Neuronal stem cell (in vitro differentiated cells): Measurements from ENCODE around the gene DENND2A.
A peak's percentile ranks its signal among the peaks of the same experiment; 100 is the strongest.

ENCODE experiments used
- DNase-seq: peaks from one replicate; pipeline ENCODE4 v3.0.0-alpha.2; 2013; ENCODE audit warnings: low spot score
- H2AFZ ChIP-seq: one replicate; pipeline ENCODE4 v1.6.1; 2013; ENCODE audit warnings: mild to moderate bottlenecking, low read length, inconsistent platforms
- H2AK5ac ChIP-seq: 2 replicates; pipeline ENCODE4 v1.6.1; 2013; ENCODE audit warnings: low read depth, mild to moderate bottlenecking, inconsistent platforms, low read length, moderate library complexity, mixed read lengths
- H2BK120ac ChIP-seq: 2 replicates; pipeline ENCODE4 v1.6.1; 2013; ENCODE audit warnings: low read depth, mild to moderate bottlenecking, inconsistent platforms, low read length, moderate library complexity, mixed read lengths
- H2BK12ac ChIP-seq: one replicate; pipeline ENCODE4 v1.6.1; 2013; ENCODE audit warnings: low read length, inconsistent platforms
- H2BK15ac ChIP-seq: 2 replicates; pipeline ENCODE4 v1.6.1; 2013; ENCODE audit warnings: mild to moderate bottlenecking, low read length, inconsistent platforms, mixed read lengths
- H2BK5ac ChIP-seq: one replicate; pipeline ENCODE4 v1.6.1; 2013; ENCODE audit warnings: inconsistent platforms, mild to moderate bottlenecking, low read length, moderate library complexity
- H3K14ac ChIP-seq: one replicate; pipeline ENCODE4 v1.6.1; 2013; ENCODE audit warnings: low read length, inconsistent platforms
- H3K18ac ChIP-seq: 2 replicates; pipeline ENCODE4 v1.6.1; 2013; ENCODE audit warnings: low read length, inconsistent platforms
- H3K23ac ChIP-seq: 2 replicates; pipeline ENCODE4 v1.6.1; 2013; ENCODE audit warnings: low read depth, mild to moderate bottlenecking, mixed read lengths, low read length, inconsistent platforms; ENCODE audit not compliant: poor library complexity
- H3K27ac ChIP-seq: replicated peaks from 3 replicates; pipeline ENCODE4 v1.5.1; 2013; ENCODE audit warnings: low read length, inconsistent platforms
- H3K27me3 ChIP-seq, 3 experiments: 2 replicates each; pipeline ENCODE4 v1.6.1; 2013; ENCODE audit warnings: low read length in 3 of 3, mild to moderate bottlenecking in 2 of 3, inconsistent platforms in 1 of 3, low read depth in 1 of 3, mixed read lengths in 1 of 3, moderate library complexity in 1 of 3; ENCODE audit not compliant: control insufficient read depth in 3 of 3, insufficient read depth in 3 of 3
- H3K36me3 ChIP-seq, 2 donors: replicated peaks in 1 of 2; 2 replicates each; pipeline ENCODE4 v1.6.1; 2013; ENCODE audit warnings: low read length in 2 of 2; ENCODE audit not compliant: control insufficient read depth in 2 of 2, insufficient read depth in 2 of 2
- H3K4ac ChIP-seq: 2 replicates; pipeline ENCODE4 v1.6.1; 2013; ENCODE audit warnings: inconsistent platforms, mild to moderate bottlenecking, low read length, moderate library complexity
- H3K4me1 ChIP-seq, 2 donors: 1 replicate in 1 of 2; 2 replicates in 1 of 2; pipeline ENCODE4 v1.6.1; 2013; ENCODE audit warnings: low read length in 2 of 2, low read depth in 1 of 2; ENCODE audit not compliant: control insufficient read depth in 2 of 2, insufficient read depth in 1 of 2
- H3K4me2 ChIP-seq: one replicate; pipeline ENCODE4 v1.6.1; 2013; ENCODE audit warnings: mild to moderate bottlenecking, low read length, inconsistent platforms; ENCODE audit not compliant: insufficient read depth, poor library complexity, severe bottlenecking
- H3K4me3 ChIP-seq, 2 donors: 2 replicates each; pipeline ENCODE4 v1.5.1; 2013; ENCODE audit warnings: low read length in 2 of 2, mild to moderate bottlenecking in 2 of 2, inconsistent platforms in 1 of 2, moderate library complexity in 1 of 2
- H3K79me1 ChIP-seq: one replicate; pipeline ENCODE4 v1.6.1; 2013; ENCODE audit warnings: low read depth, mild to moderate bottlenecking, inconsistent platforms, low read length, moderate library complexity
- H3K9ac ChIP-seq: one replicate; pipeline ENCODE4 v1.6.1; 2013; ENCODE audit warnings: mild to moderate bottlenecking, low read depth, low read length, inconsistent platforms; ENCODE audit not compliant: poor library complexity
- H3K9me3 ChIP-seq, 2 donors: replicated peaks in 1 of 2; 2 replicates each; pipeline versions ENCODE3 to v1.6.1; 2013; ENCODE audit warnings: low read length in 2 of 2, mild to moderate bottlenecking in 2 of 2, inconsistent platforms in 1 of 2, low read depth in 1 of 2, mixed read lengths in 1 of 2, moderate library complexity in 1 of 2; ENCODE audit not compliant: control insufficient read depth in 2 of 2, insufficient read depth in 1 of 2
- H4K8ac ChIP-seq: one replicate; pipeline ENCODE4 v1.6.1; 2013; ENCODE audit warnings: low read depth, mild to moderate bottlenecking, inconsistent platforms, low read length, moderate library complexity
- H4K91ac ChIP-seq: one replicate; pipeline ENCODE4 v1.6.1; 2013; ENCODE audit warnings: low read length, low read depth, mild to moderate bottlenecking, inconsistent platforms; ENCODE audit not compliant: poor library complexity
- WGBS, 2 donors: extraction: QIAGEN DNeasy Blood & Tissue Kit; methylation state at CpG; one replicate each; pipeline ENCODE4 v1.1.7; 2013; ENCODE audit warnings: missing lambda C conversion rate in 2 of 2, mixed read lengths in 1 of 2; ENCODE audit not compliant: insufficient read length in 2 of 2, insufficient replicate concordance in 1 of 2; ENCODE audit errors: extremely low coverage in 2 of 2; 5-methylcytosine and 5-hydroxymethylcytosine counted together

Gene DENND2A

DNA sequence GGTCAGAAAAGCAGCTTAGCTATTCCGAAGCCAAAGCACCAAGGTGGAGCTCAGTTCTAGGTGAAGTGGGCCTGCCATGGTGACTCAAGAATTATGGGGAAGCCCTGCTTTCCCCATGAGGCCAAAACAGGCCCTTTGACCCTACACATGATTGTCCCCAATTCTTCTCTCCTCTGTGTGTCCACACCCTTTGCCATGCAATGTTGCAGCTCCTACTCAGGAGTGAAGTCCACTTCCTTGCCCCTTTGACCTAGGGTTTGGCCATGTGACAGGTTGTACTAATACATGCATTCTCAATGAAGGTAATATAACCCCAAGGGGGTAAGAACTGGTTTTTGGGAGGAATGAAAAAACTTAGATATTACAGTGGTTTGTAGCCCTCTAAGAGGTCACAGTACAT is 93.7 kb downstream of the DENND2A start:
- Histone ChIP-seq H2BK5ac (no peak overlapping the region), H2BK15ac (no peak overlapping the region), H3K9ac (no peak overlapping the region), H3K27me3 (no peaks in the 10 kb centered on the region), H3K4ac (no peak overlapping the region), H3K14ac (no peak overlapping the region), H3K27ac (no peak overlapping the region), H3K18ac (no peak overlapping the region), H3K36me3 (peaks cover 16 to 55% of the 10 kb centered on the region in 2 donors), H4K8ac (no peak overlapping the region), H2AK5ac (no peak overlapping the region), H4K91ac (no peak overlapping the region), H2AFZ (no peak overlapping the region), H3K23ac (no peak overlapping the region), H3K4me3 (no peak overlapping the region), H3K9me3 (no peaks in the 10 kb centered on the region), H3K4me1 (peaks cover 7 to 13% of the 10 kb centered on the region in 2 donors), H2BK12ac (no peak overlapping the region), H3K79me1 (peaks cover 2% of the 10 kb centered on the region), H3K4me2 (no peak overlapping the region), H2BK120ac (no peak overlapping the region)
- WGBS, 2 donors = no CpG with 5 or more reads among the region's 1 CpG
- no peak for DNase-seq

DNA sequence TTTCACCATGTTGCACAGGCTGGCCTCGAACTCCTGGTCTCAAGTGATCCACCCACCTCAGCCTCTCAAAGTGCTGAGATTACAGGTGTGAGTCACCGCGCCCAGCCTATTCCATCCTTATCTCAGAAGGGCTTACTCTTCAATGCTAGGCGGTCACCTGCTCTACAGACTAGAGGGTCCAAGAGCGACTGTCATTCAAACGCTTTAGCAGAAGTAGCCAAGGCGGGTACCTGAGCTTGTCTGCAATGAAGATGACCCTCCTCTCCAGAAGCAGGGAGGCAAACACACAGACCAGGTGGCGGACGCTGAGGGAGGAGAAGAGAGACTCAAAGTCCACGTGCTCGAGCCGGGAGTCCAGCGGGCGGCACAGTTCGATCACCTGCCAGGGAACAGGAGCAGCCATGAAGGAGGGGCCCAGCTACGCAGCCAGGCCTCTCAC is 96.2 kb downstream of the DENND2A start:
- H3K4ac ChIP-seq = no peak overlapping the region
- no peak overlapping the region for H3K4me2 ChIP-seq
- no peak overlapping the region for H3K4me3 ChIP-seq
- H2BK12ac ChIP-seq = no peak overlapping the region
- H2BK15ac ChIP-seq = no peak overlapping the region
- no peak overlapping the region for H3K9ac ChIP-seq
- H2AK5ac ChIP-seq = no peak overlapping the region
- peaks cover 21 to 58% of the 10 kb centered on the region in 2 donors for H3K36me3 ChIP-seq
- H2BK5ac ChIP-seq = no peak overlapping the region
- WGBS, 2 donors = no CpG with 5 or more reads among the region's 16 CpGs
- H3K4me1 ChIP-seq = peaks cover 17 to 24% of the 10 kb centered on the region in 2 donors
- no peak overlapping the region for H3K14ac ChIP-seq
- H3K18ac ChIP-seq = peak overlapping the region; percentile 22
- H3K9me3 ChIP-seq = no peaks in the 10 kb centered on the region
- H3K79me1 ChIP-seq = peaks cover 4% of the 10 kb centered on the region
- no peak overlapping the region for H3K27ac ChIP-seq
- no peak overlapping the region for H4K8ac ChIP-seq
- no peak overlapping the region for H4K91ac ChIP-seq
- no peaks in the 10 kb centered on the region for H3K27me3 ChIP-seq
- DNase-seq = no peak
- no peak overlapping the region for H2AFZ ChIP-seq
- no peak overlapping the region for H2BK120ac ChIP-seq
- no peak overlapping the region for H3K23ac ChIP-seq

DNA sequence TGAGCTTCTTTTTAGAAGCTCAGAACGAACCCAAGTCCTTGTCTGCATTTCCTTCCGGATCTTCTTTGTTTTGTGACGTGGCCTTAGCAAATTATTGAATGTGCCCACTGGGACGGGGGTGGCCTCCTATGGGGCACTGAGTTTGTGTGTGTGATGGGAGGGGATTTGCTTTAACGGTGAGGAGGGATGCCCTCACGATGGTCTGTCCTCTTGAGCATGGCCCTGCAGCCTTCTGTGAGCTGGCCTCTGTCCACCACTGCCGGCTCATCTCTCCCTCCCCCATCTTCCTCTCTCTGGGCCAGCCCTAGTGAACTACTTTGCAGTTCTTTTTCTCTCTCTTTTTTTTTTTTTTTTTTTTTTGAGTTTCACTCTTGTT is 98.4 kb downstream of the DENND2A start:
- Histone ChIP-seq H3K9ac (no peak overlapping the region), H3K4me2 (peak overlapping the region; percentile 39), H2BK15ac (no peak overlapping the region), H3K27ac (peak overlapping the region; percentile 98), H3K14ac (peak overlapping the region; percentile 75), H3K4me3 (no peak overlapping the region), H2BK5ac (peak overlapping the region; percentile 88), H2AK5ac (peak overlapping the region; percentile 58), H3K4ac (peak overlapping the region; percentile 58), H4K91ac (peak overlapping the region; percentile 88), H3K4me1 (peaks cover 17 to 24% of the 10 kb centered on the region in 2 donors), H3K23ac (no peak overlapping the region), H3K9me3 (no peaks in the 10 kb centered on the region), H3K27me3 (no peaks in the 10 kb centered on the region), H2AFZ (peak overlapping the region; percentile 77), H2BK12ac (no peak overlapping the region), H2BK120ac (peak overlapping the region; percentile 67), H4K8ac (no peak overlapping the region), H3K79me1 (peaks cover 4% of the 10 kb centered on the region), H3K18ac (peak overlapping the region; percentile 91), H3K36me3 (peaks cover 24 to 63% of the 10 kb centered on the region in 2 donors)
- no peak for DNase-seq
- no CpG with 5 or more reads among the region's 7 CpGs for WGBS, 2 donors

DNA sequence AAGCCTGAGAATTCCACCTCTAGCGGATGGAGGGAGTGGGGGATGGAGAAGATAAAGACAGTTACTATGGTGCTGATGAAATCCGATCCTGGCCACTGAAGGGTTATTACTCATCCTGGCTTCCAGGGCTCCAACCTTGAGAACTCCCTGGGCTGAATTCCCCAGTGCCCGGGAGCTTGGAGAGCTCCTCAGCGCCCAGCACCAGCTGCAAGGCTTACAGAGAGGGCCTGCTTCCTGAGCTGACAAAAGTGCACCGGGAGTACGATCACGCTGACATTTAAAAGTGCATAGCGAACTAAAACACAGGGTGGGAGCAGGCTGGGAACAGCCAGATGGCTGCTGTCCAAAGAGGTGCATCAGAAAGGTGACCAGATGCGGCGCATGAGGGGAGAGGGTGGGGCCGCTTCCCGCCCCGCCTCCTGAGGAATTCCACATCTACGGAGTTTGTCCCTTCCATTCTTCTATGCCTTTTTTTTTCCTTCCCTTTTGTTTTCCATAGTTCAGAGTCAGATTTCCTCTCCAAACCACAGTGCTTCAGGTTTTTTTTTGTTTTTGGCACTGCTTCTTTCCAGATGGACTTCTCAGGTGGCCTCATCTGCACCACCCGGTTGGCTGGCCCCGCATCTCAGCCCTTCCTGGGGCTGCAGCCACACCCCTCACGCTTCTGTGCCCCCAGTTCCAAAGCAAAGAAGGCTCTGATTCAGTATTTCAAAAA is 98.9 kb downstream of the DENND2A start:
- WGBS, 2 donors = no CpG with 5 or more reads among the region's 17 CpGs
- Histone ChIP-seq H3K18ac (peak overlapping the region; percentile 95), H3K4me3 (peak overlapping the region in 1 of 2 donors; percentile 32), H3K4me2 (peak overlapping the region; percentile 55), H2BK120ac (peak overlapping the region; percentile 67), H3K4ac (no peak overlapping the region), H3K4me1 (peaks cover 17 to 24% of the 10 kb centered on the region in 2 donors), H3K79me1 (peaks cover 4% of the 10 kb centered on the region), H3K14ac (peak overlapping the region; percentile 41), H3K27me3 (no peaks in the 10 kb centered on the region), H2BK5ac (peak overlapping the region; percentile 88), H3K9ac (peak overlapping the region; percentile 78), H4K8ac (no peak overlapping the region), H4K91ac (peak overlapping the region; percentile 99), H3K23ac (no peak overlapping the region), H3K9me3 (no peaks in the 10 kb centered on the region), H2BK12ac (no peak overlapping the region), H3K27ac (peak overlapping the region; percentile 98), H2AFZ (peak overlapping the region; percentile 77), H2BK15ac (no peak overlapping the region), H3K36me3 (peaks cover 22 to 59% of the 10 kb centered on the region in 2 donors), H2AK5ac (peak overlapping the region; percentile 58)
- peak; percentile 71 for DNase-seq
